NB4 (cell line): ENCODE data around the gene DPP8.

Experiments used
- CTCF ChIP-seq: IDR thresholded peaks from one replicate; pipeline ENCODE4 v1.5.1; 2012; ENCODE audit warnings: low read depth, low read length
- MYC ChIP-seq: IDR thresholded peaks from 2 replicates; pipeline ENCODE4 v1.6.1; 2011; ENCODE audit warnings: low read depth, low read length
- POLR2A ChIP-seq: IDR thresholded peaks from 2 replicates; pipeline ENCODE4 v1.6.1; 2011; ENCODE audit warnings: mild to moderate bottlenecking; ENCODE audit not compliant: insufficient read length; ENCODE audit errors: extremely low read depth
- TF ChIP-seq, protein P1 (sequence below): IDR thresholded peaks from 2 replicates; pipeline ENCODE4 v1.6.1; 2011; ENCODE audit warnings: low read depth, low read length

DNA sequence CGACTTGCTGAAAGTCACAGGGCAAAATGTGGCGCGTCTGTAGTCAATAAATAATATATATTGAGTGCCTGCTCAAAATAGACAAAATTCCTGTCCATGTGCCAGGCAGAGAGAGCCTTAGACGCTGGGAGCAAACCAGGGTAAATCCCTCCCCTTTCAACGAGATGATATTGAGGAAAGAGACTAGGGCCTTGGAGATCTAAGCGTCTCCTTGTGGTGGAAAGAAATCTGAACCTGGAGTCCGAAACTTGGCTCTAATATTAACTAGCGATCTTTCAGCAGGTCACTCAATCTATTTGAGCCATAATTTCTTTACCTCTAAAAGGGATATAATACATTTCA is 348 bp upstream of the DPP8 start:
- TF ChIP-seq CTCF (no peak), POLR2A (no peak), MYC (no peak)
- TF ChIP-seq, protein P1, sequence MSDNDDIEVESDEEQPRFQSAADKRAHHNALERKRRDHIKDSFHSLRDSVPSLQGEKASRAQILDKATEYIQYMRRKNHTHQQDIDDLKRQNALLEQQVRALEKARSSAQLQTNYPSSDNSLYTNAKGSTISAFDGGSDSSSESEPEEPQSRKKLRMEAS, result no peak
